IPS-15b (cell line): ENCODE data around the gene MEF2A.

Source experiments
- H3K27me3 ChIP-seq: one replicate; pipeline ENCODE4 v1.6.1; 2013; ENCODE audit warnings: low read length; ENCODE audit not compliant: control insufficient read depth, insufficient read depth
- H3K36me3 ChIP-seq: one replicate; pipeline ENCODE4 v1.6.1; 2013; ENCODE audit warnings: low read length; ENCODE audit not compliant: control insufficient read depth, insufficient read depth
- H3K4me1 ChIP-seq: one replicate; pipeline ENCODE4 v1.6.1; 2013; ENCODE audit warnings: mild to moderate bottlenecking, low read length; ENCODE audit not compliant: control insufficient read depth, insufficient read depth
- H3K4me3 ChIP-seq: one replicate; pipeline ENCODE4 v1.5.1; 2013; ENCODE audit warnings: low read depth, low read length
- H3K9ac ChIP-seq: one replicate; pipeline ENCODE4 v1.6.1; 2013; ENCODE audit warnings: low read depth, mild to moderate bottlenecking, low read length
- H3K9me3 ChIP-seq: one replicate; pipeline ENCODE4 v1.6.1; 2013; ENCODE audit warnings: mild to moderate bottlenecking, low read length; ENCODE audit not compliant: control insufficient read depth, insufficient read depth

The MEF2A gene

GRCh38 chr15:99547517-99547916 lies 18.3 kb upstream of the MEF2A start:
- Histone ChIP-seq H3K36me3 (no peaks in the 10 kb centered on the region), H3K27me3 (no peaks in the 10 kb centered on the region), H3K4me3 (no peak overlapping the region), H3K9me3 (no peaks in the 10 kb centered on the region), H3K4me1 (no peaks in the 10 kb centered on the region), H3K9ac (no peak overlapping the region)

GRCh38 chr15:99550077-99550476 lies 15.7 kb upstream of the MEF2A start:
- H3K4me3 ChIP-seq, result no peak overlapping the region

GRCh38 chr15:99552111-99552510 lies 13.7 kb upstream of the MEF2A start:
- Histone ChIP-seq H3K9me3 (no peaks in the 10 kb centered on the region), H3K4me3 (no peak overlapping the region), H3K27me3 (no peaks in the 10 kb centered on the region), H3K4me1 (no peaks in the 10 kb centered on the region), H3K9ac (no peak overlapping the region), H3K36me3 (no peaks in the 10 kb centered on the region)

More at GRCh38 chr15:99550077-99550476, 15.7 kb upstream of the MEF2A start:
- Histone ChIP-seq H3K36me3 (no peaks in the 10 kb centered on the region), H3K4me1 (no peaks in the 10 kb centered on the region), H3K27me3 (no peaks in the 10 kb centered on the region), H3K9ac (no peak overlapping the region), H3K9me3 (no peaks in the 10 kb centered on the region)

- Histone ChIP-seq H3K9me3 (no peaks in the 10 kb centered on the region), H3K36me3 (no peaks in the 10 kb centered on the region), H3K4me1 (no peaks in the 10 kb centered on the region), H3K27me3 (no peaks in the 10 kb centered on the region), H3K9ac (no peak overlapping the region), H3K4me3 (no peak overlapping the region)
These were observed 10.8 kb upstream of the MEF2A start for GRCh38 chr15:99554880-99555488.

DNA sequence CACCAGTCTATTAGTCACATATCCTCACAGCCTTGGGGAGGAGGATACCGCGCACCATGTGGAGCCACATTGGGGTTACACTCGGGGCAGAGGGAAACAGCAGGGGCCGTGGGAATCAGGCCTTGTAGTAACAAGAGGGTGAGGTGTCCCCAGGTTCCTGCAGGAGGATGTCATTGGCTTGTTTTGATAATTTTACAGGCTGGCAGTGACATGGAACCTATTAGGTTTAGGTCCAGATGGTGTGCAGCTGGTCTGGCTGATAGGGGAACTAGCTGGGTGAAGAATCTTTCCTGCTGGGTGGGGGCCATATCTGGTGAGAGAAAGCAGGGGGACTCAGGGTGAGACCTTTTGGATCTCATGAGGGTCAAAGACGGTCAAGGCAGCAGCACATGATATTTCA lies 9.8 kb upstream of the MEF2A start:
- Histone ChIP-seq H3K27me3 (no peaks in the 10 kb centered on the region), H3K9me3 (no peaks in the 10 kb centered on the region), H3K4me3 (no peak overlapping the region), H3K9ac (no peak overlapping the region), H3K4me1 (no peaks in the 10 kb centered on the region), H3K36me3 (no peaks in the 10 kb centered on the region)

- Histone ChIP-seq H3K36me3 (no peaks in the 10 kb centered on the region), H3K4me1 (no peaks in the 10 kb centered on the region), H3K9ac (no peak overlapping the region), H3K27me3 (no peaks in the 10 kb centered on the region), H3K4me3 (no peak overlapping the region), H3K9me3 (no peaks in the 10 kb centered on the region)
These were observed 9.2 kb upstream of the MEF2A start for GRCh38 chr15:99556578-99556977.

GRCh38 chr15:99558084-99558483 lies 7.7 kb upstream of the MEF2A start:
- H3K9me3 ChIP-seq, result no peaks in the 10 kb centered on the region
- no peaks in the 10 kb centered on the region for H3K36me3 ChIP-seq
- H3K9ac ChIP-seq, result no peak overlapping the region
- H3K27me3 ChIP-seq, result no peaks in the 10 kb centered on the region
- H3K4me1 ChIP-seq, result no peaks in the 10 kb centered on the region
- no peak overlapping the region for H3K4me3 ChIP-seq

GRCh38 chr15:99558571-99558970 lies 7.2 kb upstream of the MEF2A start:
- Histone ChIP-seq H3K9me3 (no peaks in the 10 kb centered on the region), H3K4me1 (peaks cover 2% of the 10 kb centered on the region), H3K4me3 (no peak overlapping the region), H3K36me3 (no peaks in the 10 kb centered on the region), H3K27me3 (no peaks in the 10 kb centered on the region), H3K9ac (no peak overlapping the region)

DNA sequence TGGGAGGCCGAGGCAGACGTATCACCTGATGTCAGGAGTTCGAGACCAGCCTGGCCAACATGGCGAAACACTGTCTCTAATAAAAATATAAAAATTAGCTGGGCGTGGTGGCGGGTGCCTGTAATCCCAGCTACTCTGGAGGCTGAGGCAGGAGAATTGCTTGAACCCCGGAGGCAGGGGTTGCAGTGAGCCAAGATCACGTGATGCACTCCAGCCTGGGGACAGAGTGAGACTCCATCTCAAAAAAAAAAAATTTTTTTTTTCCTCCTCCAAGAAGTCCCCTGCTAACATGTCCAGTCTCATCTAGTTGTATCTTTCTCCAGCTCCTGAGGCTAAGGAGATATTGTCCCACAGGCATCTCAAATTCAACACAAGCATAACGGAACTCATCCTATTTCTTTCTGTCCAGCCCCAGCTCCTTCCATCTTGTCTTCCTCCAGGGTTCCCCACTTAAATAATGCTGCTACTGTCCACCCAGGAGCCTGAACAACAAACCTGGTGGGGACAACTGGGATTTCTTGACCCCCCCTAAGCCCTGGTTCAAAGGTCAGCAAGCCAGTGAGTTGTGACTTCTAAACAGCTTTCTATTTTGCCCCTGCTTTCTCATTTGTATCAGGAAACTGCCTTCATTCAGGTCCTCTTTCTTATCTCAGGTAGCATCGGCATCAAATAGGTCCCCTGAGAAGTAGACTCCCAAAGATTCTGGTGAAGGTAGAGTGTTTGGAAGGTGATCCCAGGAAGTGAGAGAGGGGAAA lies 4.1 kb upstream of the MEF2A start:
- no peak overlapping the region for H3K4me3 ChIP-seq
- peaks cover 13% of the 10 kb centered on the region for H3K4me1 ChIP-seq
- no peaks in the 10 kb centered on the region for H3K9me3 ChIP-seq
- no peak overlapping the region for H3K9ac ChIP-seq
- no peaks in the 10 kb centered on the region for H3K27me3 ChIP-seq
- H3K36me3 ChIP-seq, result no peaks in the 10 kb centered on the region

DNA sequence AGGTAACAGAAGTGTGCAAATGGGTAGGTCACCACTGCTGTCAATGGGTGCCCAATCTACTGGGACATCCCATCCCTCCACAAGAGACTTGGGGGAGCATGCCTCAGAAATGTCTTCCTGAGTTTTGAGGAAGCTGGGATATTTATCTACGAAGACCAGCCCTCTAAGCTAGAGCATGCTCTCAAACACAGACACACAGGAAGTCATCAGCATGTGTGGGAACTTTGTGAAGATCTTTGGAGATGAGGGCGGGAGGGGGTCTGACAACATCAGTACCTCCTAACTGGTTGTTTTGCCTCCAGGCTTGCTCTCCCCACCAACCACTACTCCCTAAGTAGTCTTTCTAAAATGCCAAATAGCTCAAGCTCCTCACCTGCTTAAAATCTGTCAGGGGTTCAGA lies 3.5 kb upstream of the MEF2A start:
- H3K36me3 ChIP-seq, result no peaks in the 10 kb centered on the region
- H3K27me3 ChIP-seq, result no peaks in the 10 kb centered on the region
- H3K4me1 ChIP-seq, result peaks cover 13% of the 10 kb centered on the region
- H3K4me3 ChIP-seq, result no peak overlapping the region
- H3K9ac ChIP-seq, result no peak overlapping the region
- no peaks in the 10 kb centered on the region for H3K9me3 ChIP-seq

DNA sequence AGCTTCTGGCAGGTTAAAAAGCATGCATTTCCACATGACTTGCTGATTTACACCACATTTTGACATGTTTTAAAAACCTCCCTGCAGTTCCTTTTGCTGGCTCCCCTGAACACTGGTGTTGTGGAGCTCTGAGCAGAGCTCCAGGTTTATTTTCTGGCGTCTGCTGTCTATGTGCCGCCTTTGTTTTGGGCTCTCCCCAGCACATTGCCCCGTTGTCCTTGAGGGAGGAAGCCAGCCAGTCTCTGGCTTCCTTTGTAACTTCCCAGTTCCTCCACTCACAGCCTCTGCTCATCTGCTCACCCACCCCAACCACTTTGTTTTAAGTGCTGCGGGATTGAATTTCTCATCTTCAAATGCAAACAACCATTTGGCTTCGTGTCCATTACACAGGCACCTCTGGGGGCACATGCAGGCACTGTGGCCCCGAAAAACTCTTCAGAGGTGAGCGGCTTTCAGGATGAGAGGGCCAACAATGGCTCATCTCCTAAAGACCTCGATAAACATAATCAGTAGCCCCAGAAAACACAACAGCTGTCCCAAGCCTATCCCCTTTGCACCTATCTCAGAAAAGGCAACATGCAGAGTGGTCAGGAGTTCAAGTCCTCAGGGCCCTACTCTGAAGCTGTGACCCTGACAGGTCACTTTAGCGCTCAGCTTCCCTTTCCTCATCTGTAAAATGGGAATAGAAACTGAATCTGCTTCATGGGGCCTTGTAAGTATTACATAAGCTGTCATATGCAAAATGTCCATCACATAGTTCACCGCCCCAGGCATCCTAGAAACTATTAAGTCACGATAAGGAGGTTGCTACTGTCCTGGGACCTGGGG lies 1.3 kb upstream of the MEF2A start:
- Histone ChIP-seq H3K9ac (no peak overlapping the region), H3K4me1 (peaks cover 19% of the 10 kb centered on the region)

DNA sequence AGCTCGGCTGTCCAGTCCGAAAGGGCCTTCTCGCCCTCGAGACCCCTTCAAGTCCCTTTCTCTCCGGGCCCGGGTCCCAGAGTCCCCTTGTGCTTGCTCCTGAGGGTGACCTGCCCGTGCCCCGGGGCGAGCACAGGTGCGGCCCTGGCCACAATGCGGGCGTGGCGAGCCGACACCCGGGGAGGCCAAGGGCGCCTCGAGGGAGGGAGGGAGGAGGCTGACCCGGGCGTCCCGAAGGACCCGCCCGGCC lies 810 bp upstream of the MEF2A start:
- H3K36me3 ChIP-seq, result no peaks in the 10 kb centered on the region
- H3K4me1 ChIP-seq, result peaks cover 19% of the 10 kb centered on the region
- no peaks in the 10 kb centered on the region for H3K27me3 ChIP-seq
- H3K9me3 ChIP-seq, result no peaks in the 10 kb centered on the region
- H3K9ac ChIP-seq, result no peak overlapping the region
- peak overlapping the region; percentile 42 for H3K4me3 ChIP-seq

More for the DNA sequence above, 1.3 kb upstream of the MEF2A start:
- Histone ChIP-seq H3K9me3 (no peaks in the 10 kb centered on the region), H3K36me3 (no peaks in the 10 kb centered on the region), H3K4me3 (peak overlapping the region; percentile 42), H3K27me3 (no peaks in the 10 kb centered on the region)
